ENCODE measurements around the gene SHOX.

The SHOX gene

DNA sequence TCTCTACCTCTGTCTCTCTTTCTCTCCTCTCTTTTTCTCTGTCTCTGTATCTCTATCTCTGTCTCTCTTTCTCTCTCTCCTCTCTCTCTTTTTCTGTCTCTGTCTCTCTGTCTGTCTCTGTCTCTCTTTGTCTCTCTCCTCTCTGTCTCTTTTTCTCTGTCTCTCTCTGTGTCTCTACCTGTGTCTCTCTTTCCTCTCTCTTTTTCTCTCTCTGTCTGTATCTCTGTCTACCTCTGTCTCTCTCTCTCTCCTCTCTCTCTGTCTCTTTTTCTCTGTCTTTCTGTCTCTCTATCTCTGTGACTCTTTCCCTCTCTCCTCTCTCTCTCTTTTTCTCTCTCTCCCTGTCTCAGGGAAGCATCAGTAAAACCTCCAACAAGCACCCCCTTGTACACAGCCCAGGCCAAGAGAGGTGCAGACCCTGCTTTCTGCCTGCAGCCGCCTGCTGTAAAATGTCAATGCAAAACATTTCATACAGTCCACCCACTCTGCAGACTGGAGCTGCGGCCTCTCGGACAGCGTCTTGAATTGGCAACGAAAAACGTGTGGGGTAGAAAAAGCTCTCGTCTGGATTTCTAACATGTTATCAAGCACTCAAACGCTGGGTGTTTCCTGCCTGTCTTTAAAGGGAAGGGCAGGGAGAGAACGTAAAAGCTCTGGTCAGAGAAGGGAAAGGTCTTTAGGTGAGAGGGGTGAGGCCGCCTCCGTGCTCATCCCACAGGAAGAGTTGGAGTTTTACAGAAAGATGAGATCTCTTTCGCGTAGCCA is 3.7 kb upstream of the SHOX start:
- TF ChIP-seq, protein P1, sequence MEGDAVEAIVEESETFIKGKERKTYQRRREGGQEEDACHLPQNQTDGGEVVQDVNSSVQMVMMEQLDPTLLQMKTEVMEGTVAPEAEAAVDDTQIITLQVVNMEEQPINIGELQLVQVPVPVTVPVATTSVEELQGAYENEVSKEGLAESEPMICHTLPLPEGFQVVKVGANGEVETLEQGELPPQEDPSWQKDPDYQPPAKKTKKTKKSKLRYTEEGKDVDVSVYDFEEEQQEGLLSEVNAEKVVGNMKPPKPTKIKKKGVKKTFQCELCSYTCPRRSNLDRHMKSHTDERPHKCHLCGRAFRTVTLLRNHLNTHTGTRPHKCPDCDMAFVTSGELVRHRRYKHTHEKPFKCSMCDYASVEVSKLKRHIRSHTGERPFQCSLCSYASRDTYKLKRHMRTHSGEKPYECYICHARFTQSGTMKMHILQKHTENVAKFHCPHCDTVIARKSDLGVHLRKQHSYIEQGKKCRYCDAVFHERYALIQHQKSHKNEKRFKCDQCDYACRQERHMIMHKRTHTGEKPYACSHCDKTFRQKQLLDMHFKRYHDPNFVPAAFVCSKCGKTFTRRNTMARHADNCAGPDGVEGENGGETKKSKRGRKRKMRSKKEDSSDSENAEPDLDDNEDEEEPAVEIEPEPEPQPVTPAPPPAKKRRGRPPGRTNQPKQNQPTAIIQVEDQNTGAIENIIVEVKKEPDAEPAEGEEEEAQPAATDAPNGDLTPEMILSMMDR (IDR thresholded peaks at IDR 0.05): no peak
- no peak for TF ChIP-seq ZFX (IDR thresholded peaks at IDR 0.05; ENCODE audit: borderline replicate concordance)

GRCh38 chrX:627510-627981 is 3.0 kb upstream of the SHOX start:
- TF ChIP-seq ZFX (IDR thresholded peaks at IDR 0.05; ENCODE audit: borderline replicate concordance): no peak
- TF ChIP-seq, protein P1 (IDR thresholded peaks at IDR 0.05): no peak
- no peak overlapping the region for H3K27ac ChIP-seq

More for the DNA sequence above, 3.7 kb upstream of the SHOX start:
- no peak overlapping the region for H3K27ac ChIP-seq

- no peak overlapping the region for H3K27ac ChIP-seq
- TF ChIP-seq, protein P1 (IDR thresholded peaks at IDR 0.05): no peak
- no peak for TF ChIP-seq ZFX (IDR thresholded peaks at IDR 0.05; ENCODE audit: borderline replicate concordance)
Observed at GRCh38 chrX:627995-628394, 2.6 kb upstream of the SHOX start.

DNA sequence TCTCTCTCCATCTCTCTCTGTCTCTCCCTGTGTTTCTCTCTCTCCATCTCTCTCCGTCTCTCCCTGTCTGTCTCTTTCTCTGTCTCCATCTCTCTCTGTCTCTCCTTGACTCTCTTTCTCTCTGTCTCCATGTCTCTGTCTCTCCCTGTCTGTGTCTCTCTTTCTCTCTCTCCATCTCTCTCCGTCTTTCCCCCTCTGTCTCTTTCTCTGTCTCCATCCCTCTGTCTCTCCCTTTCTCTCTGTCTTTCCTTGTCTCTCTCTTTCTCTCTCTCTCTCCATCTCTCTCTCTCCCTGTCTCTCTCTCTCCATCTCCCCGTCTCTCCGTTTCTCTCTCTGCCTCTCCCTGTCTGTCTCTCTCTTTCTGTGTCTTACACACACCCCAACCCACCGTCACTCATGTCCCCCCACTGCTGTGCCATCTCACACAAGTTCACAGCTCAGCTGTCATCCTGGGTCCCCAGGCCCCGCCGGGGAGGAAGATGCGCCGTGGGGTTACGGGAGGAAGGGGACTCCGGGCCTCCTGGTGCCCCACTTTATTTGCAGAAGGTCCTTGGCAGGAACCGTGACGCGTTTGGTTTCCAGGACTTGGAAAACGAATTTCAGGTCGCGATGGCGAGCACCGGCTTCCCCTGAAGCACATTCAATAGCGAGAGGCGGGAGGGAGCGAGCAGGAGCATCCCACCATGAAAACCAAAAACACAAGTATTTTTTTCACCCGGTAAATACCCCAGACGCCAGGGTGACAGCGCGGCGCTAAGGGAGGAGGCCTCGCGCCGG is 1.2 kb upstream of the SHOX start:
- TF ChIP-seq ZFX (IDR thresholded peaks at IDR 0.05; ENCODE audit: borderline replicate concordance): no peak
- TF ChIP-seq, protein P1 (IDR thresholded peaks at IDR 0.05): no peak
- H3K27ac ChIP-seq: no peak overlapping the region

DNA sequence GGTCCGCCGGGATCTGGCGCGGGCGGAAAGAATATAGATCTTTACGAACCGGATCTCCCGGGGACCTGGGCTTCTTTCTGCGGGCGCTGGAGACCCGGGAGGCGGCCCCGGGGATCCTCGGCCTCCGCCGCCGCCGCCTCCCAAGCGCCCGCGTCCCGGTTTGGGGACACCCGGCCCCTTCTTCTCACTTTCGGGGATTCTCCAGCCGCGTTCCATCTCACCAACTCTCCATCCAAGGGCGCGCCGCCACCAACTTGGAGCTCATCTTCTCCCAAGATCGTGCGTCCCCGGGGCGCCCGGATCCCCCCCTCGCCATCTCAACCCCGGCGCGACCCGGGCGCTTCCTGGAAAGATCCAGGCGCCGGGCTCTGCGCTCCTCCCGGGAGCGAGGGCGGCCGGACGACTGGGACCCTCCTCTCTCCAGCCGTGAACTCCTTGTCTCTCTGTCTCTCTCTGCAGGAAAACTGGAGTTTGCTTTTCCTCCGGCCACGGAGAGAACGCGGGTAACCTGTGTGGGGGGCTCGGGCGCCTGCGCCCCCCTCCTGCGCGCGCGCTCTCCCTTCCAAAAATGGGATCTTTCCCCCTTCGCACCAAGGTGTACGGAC is 482 bp upstream of the SHOX start:
- no peak for TF ChIP-seq ZFX (IDR thresholded peaks at IDR 0.05; ENCODE audit: borderline replicate concordance)
- TF ChIP-seq, protein P1 (IDR thresholded peaks at IDR 0.05): no peak
- no peak overlapping the region for H3K27ac ChIP-seq

DNA sequence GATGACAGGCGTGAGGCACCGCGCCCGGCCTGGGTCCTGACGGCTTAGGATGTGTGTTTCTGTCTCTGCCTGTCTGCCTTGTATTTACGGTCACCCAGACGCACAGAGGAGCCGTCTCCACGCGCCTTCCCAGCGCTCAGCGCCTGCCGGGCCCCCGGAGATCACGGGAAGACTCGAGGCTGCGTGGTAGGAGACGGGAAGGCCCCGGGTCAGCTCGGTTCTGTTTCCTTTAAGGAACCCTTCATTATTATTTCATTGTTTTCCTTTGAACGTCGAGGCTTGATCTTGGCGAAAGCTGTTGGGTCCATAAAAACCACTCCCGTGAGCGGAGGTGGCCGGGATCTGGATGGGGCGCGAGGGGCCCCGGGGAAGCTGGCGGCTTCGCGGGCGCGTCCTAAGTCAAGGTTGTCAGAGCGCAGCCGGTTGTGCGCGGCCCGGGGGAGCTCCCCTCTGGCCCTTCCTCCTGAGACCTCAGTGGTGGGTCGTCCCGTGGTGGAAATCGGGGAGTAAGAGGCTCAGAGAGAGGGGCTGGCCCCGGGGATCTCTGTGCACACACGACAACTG is 1.3 kb downstream of the SHOX start:
- TF ChIP-seq, protein P1 (IDR thresholded peaks at IDR 0.05): no peak
- no peak for TF ChIP-seq ZFX (IDR thresholded peaks at IDR 0.05; ENCODE audit: borderline replicate concordance)
- no peak overlapping the region for H3K27ac ChIP-seq
